ENCODE measurements around the gene CLMN. TPM values are rescaled to one million over a fixed set of nuclear protein-coding genes. Genes with fewer than 3 reads are reported as not detected.

CLMN gene
- total and polyA plus RNA-seq, 2 of the 13 experiments (the other 11 are each of a cell fraction or from before 2014, with no cell fraction given): 15.1 to 16.7 TPM

GRCh38 chr14:95265106-95266094 lies 54.3 kb downstream of the CLMN start (continued):
- 0 out of 2 replicates have a peak, but pooled peaks have one; percentile 21 for TF ChIP-seq MLX (CRISPR knock-in tag; IDR thresholded peaks at IDR 0.05)
- peak; percentile 56; the same call in 1 of the 2 replicates for TF ChIP-seq FOXO1 (CRISPR knock-in tag; IDR thresholded peaks at IDR 0.05)
- TF ChIP-seq STAT5B (CRISPR knock-in tag; IDR thresholded peaks at IDR 0.05): no peak
- TF ChIP-seq HDAC1 (CRISPR knock-in tag; IDR thresholded peaks at IDR 0.05): peak; percentile 67; the same call in 1 of the 2 replicates
- peak; percentile 92 for TF ChIP-seq JUN (CRISPR knock-in tag; IDR thresholded peaks at IDR 0.05)
- TF ChIP-seq ERF (CRISPR knock-in tag; IDR thresholded peaks at IDR 0.05): peak; percentile 89
- 0 out of 2 replicates have a peak, but pooled peaks have one; percentile 20 for TF ChIP-seq CSRNP1 (CRISPR knock-in tag; IDR thresholded peaks at IDR 0.05)
- no peak for TF ChIP-seq NONO (IDR thresholded peaks at IDR 0.05)
- TF ChIP-seq NONO (CRISPR knock-in tag; conservative IDR thresholded peaks at IDR 0.05): no peak
- peak; percentile 25; the same call in 1 of the 2 replicates for TF ChIP-seq TFDP1 (CRISPR knock-in tag; IDR thresholded peaks at IDR 0.05; ENCODE audit: borderline replicate concordance)
- peak; percentile 73; the same call in 1 of the 2 replicates for TF ChIP-seq DNMT3B (CRISPR knock-in tag; conservative IDR thresholded peaks at IDR 0.05)
- TF ChIP-seq ISL2 (CRISPR knock-in tag; IDR thresholded peaks at IDR 0.05): peak; percentile 66
- no peak for TF ChIP-seq ZNF709 (CRISPR knock-in tag; IDR thresholded peaks at IDR 0.05)
- TF ChIP-seq SALL1 (CRISPR knock-in tag; IDR thresholded peaks at IDR 0.05): peak; percentile 67; the same call in 1 of the 2 replicates
- TF ChIP-seq ZNF501 (CRISPR knock-in tag; IDR thresholded peaks at IDR 0.05): 0 out of 2 replicates have a peak, but pooled peaks have one; percentile 34
- TF ChIP-seq POGZ (CRISPR knock-in tag; IDR thresholded peaks at IDR 0.05): peak; percentile 52
- no peak for TF ChIP-seq FOXA1 (IDR thresholded peaks at IDR 0.05)
- peak; percentile 36 for TF ChIP-seq FOXA1 (CRISPR knock-in tag; IDR thresholded peaks at IDR 0.05)
- TF ChIP-seq ARID5B (CRISPR knock-in tag; IDR thresholded peaks at IDR 0.05): peak; percentile 96
- TF ChIP-seq EP300 (IDR thresholded peaks at IDR 0.05; ENCODE audit: low read depth in 2 of 2, low read length in 2 of 2): peak; percentile 74 to 90
- TF ChIP-seq EP300 (CRISPR knock-in tag; IDR thresholded peaks at IDR 0.05; ENCODE audit: borderline replicate concordance): peak; percentile 88
- TF ChIP-seq SPEN (CRISPR knock-in tag; IDR thresholded peaks at IDR 0.05; ENCODE audit: low read depth): peak; percentile 50; the same call in 1 of the 2 replicates
- peak; percentile 76 for TF ChIP-seq MED1 (CRISPR knock-in tag; IDR thresholded peaks at IDR 0.05)
- TF ChIP-seq ZNF557 (CRISPR knock-in tag; IDR thresholded peaks at IDR 0.05): no peak

All from HepG2 (cell line).